Hematopoietic multipotent progenitor cell treated with erythropoietin and hydrocortisone succinate and interleukin-3 and kit ligand, for 6 days (in vitro differentiated cells): Measurements from ENCODE around the gene COX6B2.
A peak's percentile ranks its signal among the peaks of the same experiment; 100 is the strongest.

Source experiments
- DNase-seq: peaks from one replicate; pipeline ENCODE4 v3.0.0-alpha.2; 2015

COX6B2 gene

DNA sequence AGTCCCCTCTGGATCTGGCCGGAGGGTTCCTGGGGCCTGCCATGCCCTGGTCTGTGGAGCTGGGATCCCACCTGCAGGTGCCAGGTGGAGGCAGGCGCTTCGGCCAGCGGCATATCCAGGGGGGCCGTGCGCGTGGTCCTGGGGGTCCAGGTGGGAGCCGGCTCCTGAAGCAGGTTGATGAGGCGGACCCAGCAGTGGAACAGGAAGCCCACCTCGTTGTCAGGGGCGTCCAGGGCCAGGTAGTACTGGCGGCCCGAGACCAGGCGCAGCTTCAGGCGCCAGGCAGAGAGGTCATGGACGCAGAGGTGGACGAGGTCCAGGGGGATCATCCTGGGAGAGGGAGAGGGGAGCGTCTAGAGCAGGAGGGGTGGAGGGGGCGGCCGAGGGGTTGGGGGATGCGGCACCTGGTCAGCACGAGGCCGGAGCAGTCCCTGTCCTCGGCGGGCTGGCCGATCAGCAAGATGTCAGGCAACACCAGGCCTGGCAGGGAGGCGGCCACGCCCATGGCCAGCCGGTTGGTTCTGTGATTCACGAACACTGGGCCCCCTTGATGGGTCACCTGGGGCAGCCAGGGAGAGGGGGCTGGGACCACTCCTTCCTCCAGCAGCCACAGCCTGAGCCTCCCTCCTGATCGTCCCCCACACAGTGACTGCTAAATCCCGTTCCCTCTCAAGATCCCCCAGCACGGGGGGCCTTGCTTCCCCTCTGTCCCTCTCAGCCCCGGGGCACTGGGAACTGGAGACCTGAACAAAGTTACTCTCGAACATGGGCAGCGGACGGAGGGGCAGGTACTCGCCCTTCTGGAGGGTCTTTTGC is 7.9 kb upstream of the COX6B2 start:
- DNase-seq: no peak

DNA sequence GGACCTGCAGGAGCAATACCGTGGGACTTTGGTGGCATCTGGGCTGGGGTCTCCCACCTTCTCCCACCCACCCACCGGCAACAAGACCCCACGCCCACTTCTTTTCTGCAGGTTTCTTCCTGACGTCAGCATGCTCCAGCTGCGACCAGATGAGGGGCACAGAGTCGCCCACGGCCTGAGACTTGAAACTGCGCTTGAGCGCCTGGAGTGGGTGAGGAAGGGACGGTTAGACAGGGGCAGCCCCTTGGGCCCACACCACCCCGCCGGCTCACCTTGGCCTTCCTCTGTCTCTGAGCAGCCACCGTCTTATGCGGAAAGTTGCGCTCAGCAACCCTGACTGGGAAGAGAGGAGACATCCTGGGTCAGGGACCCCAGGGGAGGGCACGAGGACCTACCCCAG is 6.4 kb upstream of the COX6B2 start:
- DNase-seq: no peak

- no peak for DNase-seq
Measured at GRCh38 chr19:55358943-55359908, 4.7 kb upstream of the COX6B2 start.

DNA sequence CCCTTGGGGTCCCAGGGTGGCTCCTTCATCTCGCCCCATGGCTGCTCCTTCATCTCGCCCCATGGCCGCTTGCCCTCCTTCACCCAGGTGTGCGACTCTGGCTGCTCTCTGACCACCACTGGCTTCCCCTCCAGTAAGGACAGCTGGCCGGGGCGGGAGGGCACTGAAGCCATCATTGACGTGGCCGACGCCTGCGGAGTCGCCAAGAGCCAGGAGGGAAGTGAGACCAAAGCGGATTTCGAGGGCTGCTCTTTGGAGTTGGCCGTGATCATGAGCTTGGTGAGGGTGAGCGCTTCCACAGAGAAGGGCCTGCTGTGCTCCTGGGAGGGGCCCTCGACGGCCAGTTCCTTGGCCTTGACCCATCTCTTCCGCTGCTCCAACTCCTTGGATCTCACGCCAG is 4.0 kb upstream of the COX6B2 start:
- DNase-seq: no peak

- DNase-seq: no peak
Measured at GRCh38 chr19:55355213-55355821, 798 bp upstream of the COX6B2 start.

DNA sequence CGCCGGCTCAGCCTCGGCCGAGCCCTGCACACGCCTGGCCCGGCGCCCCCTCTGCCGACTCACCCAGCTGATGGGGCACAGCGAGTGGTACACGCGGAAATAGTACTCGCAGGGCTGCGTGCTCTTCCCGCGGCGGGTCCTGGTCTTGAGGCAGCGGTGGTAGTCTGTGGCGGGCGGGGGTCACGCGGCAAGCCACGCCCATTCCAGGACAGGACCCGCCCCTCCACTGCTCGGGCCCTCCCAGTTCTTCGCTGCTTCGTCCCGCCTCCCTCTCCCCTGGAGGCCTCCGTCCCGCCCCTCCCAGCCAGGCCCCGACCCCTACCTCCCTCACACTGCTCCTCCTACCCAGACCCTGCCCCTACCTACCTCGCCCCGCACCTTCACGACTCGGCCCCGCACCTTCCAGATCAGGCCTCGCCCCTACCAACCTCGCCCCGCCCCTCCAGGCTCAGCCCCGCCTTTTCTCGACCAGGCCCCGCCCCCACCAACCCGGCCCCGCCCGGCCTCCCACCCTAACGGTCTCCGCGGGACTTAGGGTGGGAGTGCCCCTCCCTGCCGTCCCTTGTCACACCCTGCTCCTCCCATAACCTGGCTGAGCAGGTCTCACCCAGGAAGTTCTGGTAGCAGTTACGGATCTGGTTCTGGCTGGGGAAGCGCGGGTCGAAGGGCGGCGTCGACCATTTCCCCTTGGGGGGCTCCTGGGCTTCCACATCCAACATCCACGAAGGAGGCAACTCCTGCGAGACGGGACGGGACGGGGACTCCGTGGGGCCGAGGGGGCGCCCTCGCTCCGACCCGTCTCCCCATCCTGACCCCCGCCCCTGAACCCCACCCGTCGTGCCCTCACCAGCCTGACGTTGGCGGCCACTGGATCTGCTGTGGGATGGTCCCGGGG is 469 bp downstream of the COX6B2 start:
- DNase-seq: peak; percentile 75

DNA sequence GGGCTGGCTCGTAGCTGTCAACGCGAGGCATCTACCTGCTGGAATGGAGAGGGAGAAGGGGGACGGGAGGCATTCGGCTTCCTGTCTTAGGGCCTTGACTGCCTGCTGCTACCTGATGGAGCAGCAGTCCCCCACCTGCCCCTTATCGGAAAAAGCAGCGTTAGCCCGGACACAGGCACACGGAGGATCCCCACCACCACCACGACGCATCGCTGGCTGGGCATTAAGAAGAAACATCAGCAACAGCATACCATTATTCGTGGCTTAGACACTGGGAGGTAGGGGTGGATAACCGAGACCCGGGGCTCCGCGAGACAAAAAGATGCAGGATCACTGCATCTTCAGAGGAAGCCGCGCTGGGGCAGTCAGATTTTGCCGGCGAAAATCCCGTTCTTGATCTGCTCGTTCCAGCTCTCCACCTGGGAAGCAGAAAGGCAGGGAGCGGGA is 1.1 kb downstream of the COX6B2 start:
- no peak for DNase-seq

DNA sequence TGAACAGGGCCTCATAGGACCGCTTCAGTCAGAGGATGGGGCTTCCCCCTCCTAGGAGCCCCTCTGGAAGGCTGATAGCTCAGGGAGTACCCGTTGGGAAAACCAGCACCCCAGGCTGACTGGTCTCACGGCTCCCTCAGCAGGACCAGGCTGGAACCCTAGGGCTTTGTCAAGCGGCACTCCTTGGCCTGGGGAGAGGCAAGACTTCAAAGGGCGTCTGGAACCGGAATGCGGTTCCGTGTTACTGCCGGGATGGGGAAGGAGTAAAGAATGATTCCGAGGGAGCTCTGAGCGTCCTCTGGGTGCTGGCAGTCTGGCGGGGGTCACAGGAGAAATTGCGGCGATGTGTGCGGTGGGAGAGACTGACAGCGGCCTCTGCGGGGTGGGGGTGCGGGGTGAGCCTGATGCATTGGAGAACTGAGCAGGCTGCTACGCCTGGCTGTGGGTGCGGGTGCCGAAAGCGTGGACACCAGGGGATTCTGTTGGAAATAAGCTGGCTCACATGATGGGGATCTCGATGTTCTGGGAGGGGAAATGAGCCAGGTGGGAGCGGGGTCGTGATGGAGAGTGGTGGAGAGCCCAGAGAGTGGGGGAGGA is 1.9 kb downstream of the COX6B2 start:
- no peak for DNase-seq

- DNase-seq: no peak
Measured at GRCh38 chr19:55352040-55352439, 2.5 kb downstream of the COX6B2 start.

DNA sequence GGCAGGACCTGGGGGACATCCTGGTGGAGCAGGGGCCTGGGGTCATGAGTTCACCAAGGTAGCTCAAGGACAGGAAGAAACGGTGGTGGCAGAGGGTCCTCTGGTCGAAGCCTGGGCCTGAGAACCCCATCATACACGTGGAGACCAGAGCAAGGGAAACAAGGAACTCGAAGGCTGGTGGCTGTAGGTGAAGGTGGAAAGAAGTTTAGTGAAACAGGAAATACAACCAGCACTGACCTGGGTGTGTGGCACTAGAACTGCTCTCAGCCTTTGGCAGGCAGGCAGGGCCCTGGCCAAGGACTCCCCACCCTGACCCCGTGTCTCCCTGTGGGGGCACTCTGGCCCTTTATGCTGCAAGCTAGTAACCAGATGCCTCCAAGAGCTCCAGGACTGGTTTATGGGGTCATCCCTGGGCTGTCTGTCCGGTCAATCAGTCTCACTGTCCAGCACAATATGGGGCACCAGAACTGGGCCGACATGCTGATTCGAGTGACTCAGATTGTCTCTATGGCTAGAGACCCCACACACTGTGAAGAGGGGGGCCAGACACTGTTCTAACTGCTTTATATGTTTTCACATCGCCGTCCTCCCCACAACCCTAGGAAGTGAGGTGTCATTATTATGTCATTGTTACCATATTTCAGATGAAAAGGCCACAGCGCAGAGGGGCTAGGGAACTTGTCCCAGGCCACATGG is 3.8 kb downstream of the COX6B2 start:
- DNase-seq: no peak

DNA sequence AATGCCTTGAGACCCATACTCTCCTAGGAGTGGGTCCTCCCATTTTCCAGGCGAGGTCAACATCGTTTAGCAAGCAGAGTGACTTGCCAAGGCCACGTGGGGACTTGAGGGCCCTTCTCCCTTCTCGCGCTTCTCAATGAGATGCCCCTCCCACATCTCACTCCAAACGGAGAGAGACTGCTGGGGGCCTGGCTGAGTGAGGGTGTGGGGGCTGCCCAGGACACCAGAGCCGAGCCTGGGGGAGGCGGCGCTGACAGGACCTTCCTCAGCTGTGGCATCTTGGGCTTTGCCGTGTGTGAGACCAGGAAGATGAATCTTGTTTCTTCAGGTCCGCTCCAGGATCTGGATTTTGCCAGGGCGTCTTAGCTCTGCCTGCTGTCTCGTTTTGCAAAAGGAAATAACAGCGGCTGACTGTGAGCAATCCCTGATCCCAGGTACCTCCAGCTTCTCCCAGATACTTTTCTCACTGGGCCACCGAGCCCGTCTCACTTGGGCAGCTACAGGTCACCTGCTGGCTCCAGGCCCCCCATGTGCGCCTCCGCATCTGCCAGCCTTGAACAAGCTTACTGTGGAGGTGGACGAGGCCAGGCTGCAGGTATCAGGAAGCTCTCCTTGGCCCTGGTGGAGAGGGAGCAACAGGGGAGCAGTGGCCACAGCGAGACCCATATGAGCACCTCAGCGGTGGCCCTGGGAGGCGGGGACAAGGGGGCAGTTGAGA is 6.0 kb downstream of the COX6B2 start:
- DNase-seq: no peak

GRCh38 chr19:55347442-55348009 is 7.0 kb downstream of the COX6B2 start:
- DNase-seq: no peak

- DNase-seq: no peak
Measured at GRCh38 chr19:55346725-55347441, 7.6 kb downstream of the COX6B2 start.

DNA sequence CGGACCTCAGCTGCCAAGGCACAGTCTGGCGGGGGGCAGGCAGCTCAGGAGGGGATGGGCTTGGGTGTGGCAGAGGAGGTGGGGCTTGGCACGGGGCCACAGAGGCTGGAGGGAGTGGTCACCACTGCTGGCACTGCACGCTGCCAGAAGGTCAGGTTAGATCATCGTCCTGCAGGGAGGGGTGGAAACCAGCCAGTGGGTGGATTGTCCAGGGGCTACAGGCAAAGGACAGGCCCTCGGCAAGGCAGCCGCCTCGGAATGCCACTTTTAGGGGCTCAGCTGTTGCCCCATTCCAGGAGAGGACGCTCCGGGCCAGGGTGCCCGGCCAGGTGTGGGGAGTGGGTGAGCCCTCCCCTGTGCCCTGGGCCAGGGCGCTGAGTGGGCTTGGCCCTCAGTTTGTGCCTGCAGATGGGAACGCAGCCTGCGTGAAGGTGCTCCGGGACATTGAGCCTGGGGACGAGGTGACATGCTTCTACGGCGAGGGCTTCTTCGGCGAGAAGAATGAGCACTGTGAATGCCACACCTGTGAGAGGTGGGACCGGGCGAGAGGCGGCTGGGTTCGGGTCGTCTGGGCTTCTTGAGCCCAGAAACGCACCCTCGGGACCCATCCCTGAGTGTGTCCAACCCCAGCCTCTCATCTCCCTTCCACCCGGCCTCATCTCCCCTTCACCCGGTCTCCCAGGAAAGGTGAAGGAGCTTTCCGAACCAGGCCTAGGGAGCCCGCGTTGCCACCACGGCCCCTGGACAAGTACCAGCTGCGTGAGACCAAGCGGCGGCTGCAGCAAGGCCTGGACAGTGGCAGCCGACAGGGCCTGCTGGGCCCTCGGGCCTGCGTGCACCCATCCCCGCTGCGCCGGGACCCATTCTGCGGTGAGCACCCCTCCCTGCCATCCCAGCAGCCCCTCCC is 8.4 kb downstream of the COX6B2 start:
- peak; percentile 78 for DNase-seq

- no peak for DNase-seq
Measured at GRCh38 chr19:55345101-55345817, 9.3 kb downstream of the COX6B2 start.

GRCh38 chr19:55344444-55344843 is 10.1 kb downstream of the COX6B2 start:
- peak; percentile 61 for DNase-seq
